NCI-H526 (cell line): ENCODE results near the gene HS1BP3.

Experiments
- DNase-seq, 2 experiments: peaks; one replicate each; lab custom pipeline; 2025; lab: John Stamatoyannopoulos, UW

Gene HS1BP3

DNA sequence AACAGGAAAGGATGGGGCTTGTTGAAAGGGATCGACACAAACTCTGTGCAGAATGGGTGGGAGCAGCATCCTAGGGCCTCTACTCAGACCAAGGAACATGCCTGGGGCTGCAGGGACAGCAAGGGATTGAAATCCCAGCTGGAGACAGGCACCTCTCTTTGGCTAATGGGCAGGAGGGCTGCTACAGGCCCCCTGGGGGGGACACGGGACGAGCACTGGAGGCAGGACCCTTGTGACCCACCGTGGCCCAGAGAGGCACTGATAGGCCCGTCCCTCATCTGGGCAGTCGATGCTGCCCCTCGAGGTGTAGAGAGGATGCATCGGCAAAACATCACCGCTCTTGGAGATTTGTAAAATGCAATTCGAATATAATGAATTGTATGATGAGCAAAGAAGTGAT lies 5.1 kb downstream of the HS1BP3 start:
- DNase-seq, result no peak

DNA sequence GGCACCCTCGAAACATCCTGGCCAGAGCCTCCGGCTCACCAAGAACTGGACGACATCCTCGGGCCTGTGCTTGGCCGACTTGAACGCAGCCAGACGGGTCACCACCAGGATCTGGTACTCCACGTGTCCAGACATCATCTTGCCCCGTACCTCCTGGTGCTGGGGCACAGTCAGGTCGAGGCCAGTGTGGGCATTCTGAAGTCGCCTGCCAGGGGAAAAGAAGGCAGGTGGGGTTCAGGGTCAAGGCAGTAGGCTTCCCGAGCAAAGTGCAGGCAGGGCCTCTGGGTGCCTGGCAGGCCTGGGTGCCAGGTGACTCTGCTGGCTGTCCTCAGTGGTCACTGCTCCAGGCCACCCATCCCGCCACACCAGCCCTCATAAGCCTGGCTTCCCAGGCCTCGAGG lies 5.6 kb downstream of the HS1BP3 start:
- DNase-seq, result no peak

DNA sequence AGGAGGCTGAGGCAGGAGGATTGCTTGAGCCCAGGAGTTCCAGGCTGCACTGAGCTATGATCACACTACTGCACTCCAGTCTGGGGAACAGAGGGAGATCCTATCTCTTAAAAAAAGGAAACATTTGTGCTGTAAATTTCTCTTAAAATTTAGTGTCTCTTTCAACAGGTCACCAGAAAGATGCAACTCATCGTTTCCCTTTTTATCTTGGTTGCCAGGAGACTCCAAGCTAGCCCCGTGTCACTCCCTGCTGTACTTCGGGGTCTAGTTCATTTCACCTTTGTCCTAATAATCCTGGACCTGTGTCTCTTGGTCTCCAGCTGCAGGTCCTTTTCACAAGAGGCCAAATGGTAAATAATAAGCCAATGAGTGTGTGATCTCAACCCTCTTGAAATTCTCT lies 7.1 kb downstream of the HS1BP3 start:
- DNase-seq, result no peak

DNA sequence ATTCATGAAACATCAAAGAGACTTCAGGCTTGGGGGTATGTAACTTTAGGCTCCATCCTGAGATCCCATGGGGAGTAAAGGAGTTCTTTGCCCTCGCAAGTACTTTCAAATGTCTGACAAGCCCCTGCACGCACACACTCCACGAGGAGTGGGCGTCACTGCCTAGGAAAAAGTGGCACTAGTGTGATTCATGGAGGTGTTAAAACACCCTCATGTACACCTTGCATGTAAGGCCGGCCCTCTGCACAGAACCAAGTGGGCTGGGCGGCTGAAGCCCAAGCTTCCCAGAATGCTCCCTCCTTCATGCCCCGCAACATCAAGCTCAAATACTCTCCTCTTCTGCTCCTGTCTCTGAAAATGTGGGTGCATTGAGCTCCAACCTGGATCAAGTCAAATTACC lies 7.8 kb downstream of the HS1BP3 start:
- DNase-seq, result no peak

DNA sequence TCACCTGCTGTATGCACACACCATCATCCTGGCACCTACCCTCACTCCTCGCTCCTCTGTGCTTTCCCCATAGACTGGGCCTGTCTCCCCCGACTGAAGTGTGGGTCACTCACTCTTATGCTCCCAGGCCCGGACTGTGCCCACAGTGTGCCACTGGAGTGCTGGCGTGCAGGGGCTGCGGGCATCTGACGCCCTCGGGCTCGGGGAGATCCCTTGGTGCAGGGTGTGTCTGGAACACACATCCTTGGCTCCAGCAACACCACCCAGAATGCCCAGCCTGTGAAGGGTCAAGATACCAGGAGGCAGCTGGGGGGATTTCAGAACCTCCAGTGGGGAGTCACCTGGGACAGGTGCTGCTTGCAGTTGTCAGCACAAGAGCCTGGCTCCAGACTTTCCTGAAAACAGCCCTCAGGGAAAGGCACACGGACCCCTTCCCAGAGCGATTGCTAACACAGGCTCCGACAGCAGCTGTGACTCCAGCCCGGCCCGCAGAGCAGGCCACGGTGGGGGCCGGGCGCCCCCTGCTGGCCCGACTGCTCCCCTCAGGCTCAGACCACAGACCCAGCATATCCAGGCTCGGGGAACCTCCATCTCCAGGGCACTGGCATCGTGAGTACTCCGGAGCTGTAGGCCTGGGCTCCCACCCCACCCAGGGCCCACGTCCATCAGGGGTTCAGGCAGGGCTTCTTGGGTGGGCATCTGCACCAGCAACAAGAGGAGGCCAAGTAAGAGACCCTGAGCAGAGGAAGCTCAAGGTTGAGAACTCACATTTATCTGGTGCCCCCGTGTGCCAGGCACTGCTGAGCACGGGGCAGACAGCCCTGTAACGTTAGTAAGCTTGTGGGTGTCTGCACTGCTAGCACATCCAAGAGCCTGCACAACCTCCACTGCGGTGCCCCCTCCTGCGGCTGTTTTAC lies 8.6 kb downstream of the HS1BP3 start:
- DNase-seq, result peak; percentile 42 to 73

DNA sequence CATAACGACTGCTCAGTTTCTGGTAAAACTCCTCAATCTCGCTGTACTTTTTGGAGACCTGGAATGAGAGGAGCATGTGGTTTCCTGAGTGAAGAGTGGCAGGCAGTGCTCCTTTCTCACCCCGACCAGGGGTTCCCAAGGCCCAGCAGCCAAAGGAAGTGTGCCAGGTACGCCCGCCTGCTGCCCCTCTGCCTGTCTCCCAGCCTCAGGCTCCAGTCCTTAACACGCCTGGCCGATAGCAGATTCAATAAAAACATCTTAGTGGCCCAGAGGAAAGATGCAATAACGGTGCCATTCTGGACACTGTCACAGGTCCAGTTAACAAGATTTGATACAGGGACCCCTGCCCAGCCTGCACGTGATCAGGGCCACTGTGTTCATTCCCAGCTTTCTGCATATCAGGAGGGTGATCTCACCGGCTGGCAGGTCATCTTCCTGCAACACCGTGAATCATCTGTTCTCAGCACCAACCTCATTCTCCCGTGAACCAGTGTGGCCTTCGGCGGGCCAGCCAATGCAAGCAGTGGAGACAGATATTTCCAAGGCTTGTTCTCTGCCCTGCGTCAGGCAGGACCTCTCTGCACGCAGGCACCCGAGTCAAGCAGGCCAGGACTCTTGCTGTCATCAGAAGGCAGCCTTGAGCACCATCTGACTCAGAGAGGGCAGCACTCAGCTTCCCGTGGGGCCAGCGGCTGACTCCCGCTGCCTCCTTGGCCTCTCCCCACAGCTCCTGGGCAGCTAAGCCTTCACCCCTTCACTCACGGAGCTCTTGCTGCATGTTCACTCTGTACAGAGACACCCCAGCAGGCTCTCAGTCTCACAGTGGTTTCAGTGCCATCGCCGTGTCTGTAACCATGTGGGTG lies 9.5 kb downstream of the HS1BP3 start:
- DNase-seq, result no peak

DNA sequence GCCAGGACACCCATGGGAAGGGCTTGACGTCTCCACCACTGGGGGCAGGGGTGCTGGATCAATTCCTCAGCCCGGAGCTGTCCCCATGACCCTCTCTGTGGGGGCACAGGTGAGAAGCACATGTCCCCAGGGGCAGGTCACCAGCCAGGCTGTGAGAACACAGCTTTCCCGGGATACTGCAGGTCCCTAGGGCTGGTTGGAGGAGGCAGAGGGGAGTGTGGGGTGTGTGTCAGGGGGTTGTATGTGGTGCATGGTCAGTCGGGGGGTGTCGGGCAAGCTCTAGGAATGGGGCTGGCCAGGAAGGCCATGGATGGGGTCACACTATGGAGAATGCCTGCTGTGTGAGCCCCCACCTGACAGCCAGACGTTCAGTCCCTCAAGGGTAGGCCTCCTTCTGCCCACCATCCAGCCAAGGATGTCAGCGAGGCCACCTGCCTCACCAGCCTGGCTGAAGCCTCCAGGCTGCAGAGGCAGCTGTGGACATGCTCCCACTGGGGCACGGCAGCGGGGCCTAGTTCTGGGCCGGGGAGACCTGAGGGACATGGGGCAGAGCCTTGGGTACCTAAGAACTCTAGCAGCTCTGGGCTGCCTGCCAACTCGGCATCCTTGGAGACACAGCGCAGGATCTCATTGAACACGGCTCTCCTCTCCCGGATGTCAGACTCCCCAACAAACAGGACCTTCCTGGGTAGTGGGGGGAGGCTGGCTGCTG lies 10.3 kb downstream of the HS1BP3 start:
- no peak for DNase-seq

DNA sequence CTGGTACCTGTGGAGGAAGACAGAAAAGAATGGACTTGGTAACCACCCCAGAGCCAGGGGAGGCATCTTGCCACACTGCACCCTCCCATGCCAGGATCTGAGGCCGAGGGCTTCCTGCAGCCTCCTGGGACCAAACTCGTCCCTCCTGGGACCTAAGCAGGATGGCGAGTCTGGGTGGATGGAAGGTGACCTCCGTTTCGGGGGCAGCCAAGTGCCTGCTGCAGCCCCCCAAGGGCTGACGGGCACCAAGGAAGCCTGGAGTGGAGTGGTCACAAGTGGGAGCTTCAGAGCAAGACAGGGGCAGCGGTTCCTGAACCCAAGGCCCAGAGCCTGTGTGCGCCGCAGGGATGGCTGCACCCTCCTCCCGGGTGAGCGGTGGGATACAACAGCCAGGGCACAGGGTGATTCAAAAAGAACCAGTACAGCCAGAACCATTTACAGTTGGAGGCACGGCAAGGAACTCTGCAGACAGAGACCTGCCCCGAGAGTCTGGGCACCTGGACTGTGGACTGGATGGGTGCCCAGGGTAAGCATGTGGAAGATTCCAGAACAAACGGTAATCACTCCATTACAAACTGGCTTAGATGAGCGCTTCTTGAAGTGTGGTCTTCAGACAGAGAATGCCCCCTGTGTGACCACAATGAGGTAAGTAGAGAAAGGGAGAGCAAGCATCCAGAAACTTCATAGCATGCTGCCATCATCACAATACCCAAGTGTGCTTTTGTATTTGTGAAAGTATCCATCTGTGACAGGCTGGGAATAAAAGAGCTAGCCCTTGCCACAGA lies 12.1 kb downstream of the HS1BP3 start:
- no peak for DNase-seq

DNA sequence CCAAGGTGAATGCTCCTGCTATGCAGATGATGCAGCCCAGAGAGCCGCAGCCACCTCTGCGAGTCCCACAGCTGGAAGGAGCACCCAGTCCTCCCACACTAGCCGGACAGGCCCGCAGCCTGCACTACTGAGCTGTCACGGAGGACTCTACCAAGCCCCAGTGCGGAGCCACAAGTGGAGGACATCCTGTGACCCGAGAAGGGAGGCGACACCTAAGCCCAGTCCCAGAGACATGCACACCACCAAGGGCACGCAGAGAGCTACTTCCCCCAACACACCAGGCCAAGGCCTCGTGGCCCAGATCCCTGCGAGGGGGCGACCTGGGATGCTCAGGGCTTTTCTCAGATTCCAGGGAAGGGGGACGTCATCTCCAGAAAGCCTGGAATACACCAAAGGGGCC lies 12.9 kb downstream of the HS1BP3 start:
- no peak for DNase-seq

DNA sequence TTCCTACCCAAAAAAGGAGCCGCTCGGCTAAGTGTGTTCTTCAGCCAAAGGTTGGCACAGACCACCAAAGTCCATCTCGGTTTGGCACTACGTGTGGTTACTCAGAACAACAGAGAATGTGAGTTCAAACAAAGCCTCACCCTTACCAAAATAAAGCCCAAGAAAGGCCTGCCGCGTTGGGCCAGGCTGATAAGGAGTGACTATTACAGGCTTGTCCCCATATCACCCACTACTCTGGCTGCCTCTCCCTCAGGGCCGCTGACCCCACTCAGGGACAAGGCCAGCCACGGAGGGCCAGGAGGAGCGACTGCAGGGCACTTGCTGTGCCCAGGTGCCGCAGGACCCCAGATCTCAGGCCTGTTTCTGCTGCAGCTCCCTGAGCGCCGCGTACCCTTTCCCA lies 13.8 kb downstream of the HS1BP3 start:
- DNase-seq, result no peak

DNA sequence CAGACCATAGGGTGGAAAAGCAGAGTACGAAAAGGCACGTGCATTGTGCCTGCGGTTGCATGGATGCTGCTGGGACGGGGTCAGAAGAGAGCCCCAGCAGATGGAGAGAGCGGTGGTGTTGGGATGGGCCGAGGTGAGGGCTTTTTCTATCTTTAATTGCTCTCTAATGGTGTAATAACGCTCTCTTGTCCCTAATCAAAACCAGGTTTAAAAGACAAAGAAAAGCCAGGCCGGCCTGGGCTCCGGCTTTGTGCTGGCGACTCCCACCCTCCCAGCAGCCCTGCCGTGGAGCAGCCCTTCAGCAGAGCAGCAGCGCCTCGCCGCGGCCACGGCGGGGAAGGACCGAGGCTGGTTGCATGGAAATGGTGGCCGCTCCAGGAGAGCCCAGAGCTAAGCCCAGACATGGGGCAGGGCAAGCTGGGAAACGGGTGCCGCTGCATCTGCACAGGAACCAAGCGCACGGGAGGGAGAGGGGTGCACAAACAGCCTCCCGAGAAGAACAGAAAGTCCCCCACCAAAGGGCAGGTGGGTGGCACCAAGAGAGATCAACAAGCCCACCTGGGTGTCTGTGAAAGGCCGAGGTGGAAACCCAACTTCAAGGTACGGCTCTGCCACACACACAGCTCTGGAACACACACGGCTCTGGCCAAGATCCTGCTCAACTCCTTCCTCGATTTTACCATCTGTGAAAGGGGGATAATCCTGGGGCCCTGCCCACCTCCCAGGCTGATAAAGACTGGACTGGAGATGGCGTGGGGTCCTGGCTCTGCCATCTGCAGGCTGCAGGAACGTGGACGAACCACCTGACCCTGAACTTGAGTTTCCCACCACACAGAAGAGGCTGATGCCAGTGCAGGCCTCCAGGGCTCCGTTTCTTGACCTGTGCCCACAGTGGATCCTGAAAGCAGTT lies 15.0 kb downstream of the HS1BP3 start:
- DNase-seq, result peak; percentile 19 to 89

DNA sequence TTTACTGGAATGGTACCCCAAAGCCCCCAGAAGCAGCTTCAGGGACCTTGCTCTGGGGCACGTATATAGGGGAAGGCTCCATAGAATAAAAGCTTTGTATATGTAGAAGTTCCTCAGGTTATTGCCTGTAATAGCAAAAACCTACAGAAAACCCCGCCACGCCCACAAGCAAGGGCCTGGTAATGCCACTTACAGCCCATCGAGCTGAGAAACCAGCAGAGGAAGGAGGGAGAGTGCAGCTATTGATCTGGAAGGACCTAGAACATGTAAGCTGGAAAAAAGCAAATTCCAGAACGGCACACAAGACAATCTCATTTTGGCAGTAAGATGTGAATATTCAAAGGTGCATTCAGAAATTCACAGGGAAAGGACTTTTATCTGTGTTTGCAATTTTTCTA lies 15.8 kb downstream of the HS1BP3 start:
- DNase-seq, result no peak

DNA sequence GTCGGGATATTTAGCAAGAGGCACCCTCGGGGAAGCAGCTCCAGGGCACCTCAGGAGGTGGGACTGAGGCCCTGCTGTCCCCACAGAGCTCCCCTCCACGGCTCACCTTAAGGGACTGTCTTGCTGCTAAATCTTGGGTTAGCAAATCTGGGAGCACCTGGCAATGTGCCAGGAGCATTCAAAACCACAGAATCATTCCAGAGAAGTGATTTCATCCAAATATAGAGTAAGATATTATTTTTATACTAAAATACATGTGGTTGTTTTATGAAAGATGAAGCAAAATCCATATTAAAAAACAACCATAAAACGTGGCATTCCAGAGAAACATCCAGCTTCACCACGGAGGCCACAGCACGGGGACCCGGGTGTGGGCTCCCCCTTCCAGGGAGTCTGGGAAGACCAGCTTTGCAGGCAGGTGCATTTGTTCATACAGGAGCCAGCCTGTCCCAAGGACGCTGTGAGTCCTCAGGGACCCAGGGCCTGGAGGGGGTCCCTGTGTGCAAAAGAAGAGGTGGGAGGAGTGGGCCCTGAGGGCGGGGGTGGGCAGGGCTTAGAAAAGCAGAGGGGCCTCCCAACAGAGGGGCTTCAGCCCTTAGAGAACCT lies 16.3 kb downstream of the HS1BP3 start:
- no peak for DNase-seq

DNA sequence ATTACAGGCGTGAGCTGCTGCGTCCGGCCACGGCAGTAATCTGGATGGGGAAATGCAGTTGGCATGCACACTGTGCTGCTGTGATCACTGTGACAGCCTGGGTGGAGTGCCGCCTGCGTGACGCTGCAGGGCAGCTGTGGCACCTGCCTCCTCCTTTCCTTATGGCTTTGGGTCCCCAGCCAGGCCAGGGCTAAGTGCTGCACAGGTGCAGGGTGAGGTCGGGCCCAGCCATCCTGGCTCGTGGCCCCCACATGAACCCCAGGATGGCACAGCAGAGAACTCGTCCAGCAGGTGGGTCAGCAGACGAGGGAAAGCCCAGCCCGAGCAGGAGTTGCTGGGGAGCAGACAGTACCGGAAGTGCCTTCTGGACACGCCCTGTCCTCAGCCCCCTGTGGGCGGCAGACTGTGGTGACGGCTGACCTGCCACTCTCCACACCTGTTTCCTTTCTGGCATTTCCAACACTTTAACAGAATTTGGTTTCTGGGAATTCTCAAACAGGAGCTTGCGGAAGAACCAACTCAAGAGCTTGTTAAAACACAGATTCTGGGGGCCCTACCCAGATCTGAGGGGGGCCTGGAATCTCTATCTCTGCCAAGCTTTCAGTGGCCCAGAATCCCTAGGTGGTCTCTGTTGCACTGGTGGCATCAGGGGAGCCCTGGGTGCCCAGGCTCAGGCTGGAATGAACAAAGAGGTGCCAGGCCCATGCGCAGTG lies 16.9 kb downstream of the HS1BP3 start:
- DNase-seq, result no peak

DNA sequence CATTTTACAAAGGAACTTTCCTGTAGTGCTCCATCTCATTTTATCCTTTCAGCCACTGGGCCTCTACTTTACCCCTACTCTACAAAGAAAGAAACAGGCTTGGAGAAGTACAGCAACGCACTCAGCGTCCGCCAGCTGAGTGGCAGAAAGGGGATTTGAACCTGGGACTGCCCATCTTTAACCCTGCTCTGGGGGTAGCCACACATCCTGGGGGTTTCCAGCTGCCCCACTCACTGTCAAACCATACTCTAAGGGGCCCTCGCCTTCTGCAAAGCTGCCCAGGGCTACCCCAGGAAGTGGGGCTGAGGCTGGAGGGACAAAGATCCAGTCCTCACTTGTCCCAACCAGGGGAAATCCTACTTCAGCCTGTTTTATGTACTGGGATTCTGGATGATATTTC lies 17.9 kb downstream of the HS1BP3 start:
- no peak for DNase-seq

DNA sequence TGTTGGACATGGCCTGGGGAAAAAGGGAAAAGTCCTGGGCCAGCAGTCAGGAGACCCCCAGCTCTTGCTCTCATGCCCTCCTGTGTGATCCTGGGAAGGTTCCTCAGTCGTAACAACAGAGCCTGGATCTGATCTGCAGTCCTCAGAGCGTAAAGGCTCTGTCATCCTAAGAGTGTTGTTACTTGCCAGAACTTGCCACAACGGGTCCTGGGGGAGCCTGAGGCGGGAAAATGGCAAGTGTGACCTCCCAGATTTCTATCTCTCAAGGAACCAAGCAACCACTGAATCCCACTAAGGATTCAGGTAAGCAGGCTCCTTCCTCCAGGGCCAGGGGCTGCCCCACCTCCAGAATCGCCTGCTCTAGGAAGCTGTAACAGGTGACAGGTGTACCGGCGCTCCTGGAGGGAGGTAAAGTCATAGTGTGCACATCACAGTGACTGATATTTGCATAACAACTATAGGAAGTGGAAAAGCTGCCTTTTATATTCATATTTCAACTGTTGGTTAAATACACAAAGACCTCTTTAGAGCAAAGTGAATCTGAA lies 18.4 kb downstream of the HS1BP3 start:
- DNase-seq, result peak in 1 of 2 experiments; percentile 26

DNA sequence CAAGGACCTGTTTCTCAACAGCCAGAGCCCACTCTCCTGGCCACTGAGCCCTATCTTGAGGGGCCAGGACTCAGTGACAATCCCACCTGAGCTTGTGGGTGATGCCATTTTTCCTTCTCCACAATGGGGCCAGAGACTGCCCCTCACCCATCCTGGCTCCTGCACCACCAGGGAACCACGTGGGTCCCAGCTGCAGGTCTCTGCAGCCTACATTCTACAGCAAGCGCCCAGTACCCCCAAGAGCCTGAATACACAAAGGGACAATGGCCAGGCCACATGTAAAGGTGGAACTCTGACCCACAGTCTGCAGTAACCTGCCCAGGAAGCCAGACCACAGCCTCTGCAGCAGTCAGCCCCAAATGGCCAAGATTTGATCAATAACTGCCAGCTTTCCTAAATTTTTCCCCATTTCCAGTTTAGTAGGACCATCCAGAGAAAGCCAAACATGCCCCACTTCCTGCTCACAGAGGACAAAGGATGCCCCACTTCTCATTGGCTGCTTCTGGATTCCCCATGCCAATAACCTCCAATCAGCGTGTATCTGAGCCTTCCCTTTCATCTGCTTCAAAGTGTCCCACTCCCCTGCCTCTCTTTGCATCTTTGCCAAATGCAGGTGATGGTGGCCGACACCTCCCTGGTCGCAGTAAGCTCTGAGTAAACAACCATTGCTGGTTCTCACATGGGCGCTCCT lies 19.1 kb downstream of the HS1BP3 start:
- no peak for DNase-seq

DNA sequence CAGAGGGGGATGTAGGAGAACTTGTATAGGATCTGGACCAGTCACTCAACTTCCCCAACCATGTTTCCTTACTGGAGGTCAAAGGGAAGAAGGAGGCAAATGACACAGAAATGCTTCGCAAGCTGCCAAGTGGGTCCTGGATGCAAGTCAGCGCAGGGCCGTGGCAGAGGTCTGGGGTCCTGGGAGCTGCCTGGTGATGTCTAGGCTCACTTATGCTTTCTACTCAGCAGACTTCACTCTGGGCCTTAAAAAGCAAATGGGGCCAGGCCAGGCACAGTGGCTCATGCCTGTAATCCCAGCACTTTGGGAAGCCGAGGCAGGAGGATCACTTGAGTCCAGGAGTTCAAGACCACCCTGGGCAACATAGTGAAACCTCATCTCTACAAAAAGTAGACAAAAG lies 19.9 kb downstream of the HS1BP3 start:
- no peak for DNase-seq
